ENCODE measurements around the gene TAOK1.

The TAOK1 gene

DNA sequence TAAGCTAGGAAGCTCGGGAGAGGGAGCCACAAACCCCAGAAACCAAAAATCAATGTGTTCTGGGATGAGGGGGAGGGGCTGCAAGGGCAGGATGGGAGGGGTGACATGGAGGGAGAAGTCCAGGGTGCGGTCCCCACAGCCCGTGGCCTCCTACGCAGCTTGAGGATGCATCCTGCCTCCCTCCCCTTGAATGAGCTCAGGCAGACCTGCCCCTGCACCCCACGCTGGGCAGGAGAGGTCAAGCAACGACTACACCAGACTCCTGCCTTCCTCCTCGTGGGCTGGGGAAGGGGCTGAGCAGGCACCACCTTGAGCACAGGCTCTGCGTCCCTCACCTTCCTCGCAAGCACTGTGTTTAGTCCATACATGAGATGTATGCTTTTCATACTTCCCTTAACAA is 206.6 kb downstream of the TAOK1 start:
- DNase-seq = no peak

DNA sequence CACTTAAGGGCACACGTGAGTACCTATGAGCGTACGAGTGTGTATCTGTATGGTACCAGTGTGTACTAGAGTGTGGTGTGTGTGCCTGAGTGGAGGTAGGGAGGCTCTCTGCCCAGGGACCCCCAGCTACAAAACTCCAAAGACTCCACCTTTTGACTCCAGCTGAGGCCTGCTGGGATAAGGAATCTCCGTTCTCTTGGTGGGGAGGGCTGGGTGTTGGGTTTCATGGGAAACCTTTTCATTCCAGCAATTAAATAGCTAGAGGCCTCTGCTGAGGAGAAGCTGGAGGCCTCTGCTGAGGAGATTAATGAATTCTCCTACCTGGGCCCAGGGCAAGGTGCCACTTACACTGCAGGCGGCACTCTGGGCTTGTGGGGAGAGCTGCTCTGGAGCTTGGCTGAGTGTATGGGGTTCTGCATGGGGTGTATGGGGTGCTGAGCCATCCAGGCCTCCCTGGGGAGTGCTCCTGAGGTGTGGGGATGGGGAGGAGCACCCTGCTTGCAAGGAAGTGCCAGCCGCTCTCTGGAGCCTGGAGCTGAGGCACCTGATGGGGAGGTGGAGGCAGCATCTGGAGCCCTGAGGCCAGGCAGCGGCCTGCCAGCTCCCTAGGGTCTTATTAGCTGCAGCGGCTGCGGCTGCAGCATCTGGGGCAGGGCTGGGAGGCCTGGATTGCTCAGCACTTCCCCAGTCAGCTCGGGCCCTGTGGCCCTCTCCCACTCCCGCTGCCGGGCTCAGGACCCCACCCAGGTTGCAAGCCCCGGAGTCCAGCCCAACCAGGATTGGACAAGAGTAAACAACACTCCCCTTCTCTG is 207.4 kb downstream of the TAOK1 start:
- no peak for DNase-seq

Measured in stimulated activated CD4-positive, alpha-beta T cell treated with anti-CD3 and anti-CD28 coated beads, Interleukin-1b, Interleukin-23, amount 100 ng/mL, for 48 hours (primary cell).